ENCODE measurements around the gene RAB4B.

- TF ChIP-seq, protein P1, sequence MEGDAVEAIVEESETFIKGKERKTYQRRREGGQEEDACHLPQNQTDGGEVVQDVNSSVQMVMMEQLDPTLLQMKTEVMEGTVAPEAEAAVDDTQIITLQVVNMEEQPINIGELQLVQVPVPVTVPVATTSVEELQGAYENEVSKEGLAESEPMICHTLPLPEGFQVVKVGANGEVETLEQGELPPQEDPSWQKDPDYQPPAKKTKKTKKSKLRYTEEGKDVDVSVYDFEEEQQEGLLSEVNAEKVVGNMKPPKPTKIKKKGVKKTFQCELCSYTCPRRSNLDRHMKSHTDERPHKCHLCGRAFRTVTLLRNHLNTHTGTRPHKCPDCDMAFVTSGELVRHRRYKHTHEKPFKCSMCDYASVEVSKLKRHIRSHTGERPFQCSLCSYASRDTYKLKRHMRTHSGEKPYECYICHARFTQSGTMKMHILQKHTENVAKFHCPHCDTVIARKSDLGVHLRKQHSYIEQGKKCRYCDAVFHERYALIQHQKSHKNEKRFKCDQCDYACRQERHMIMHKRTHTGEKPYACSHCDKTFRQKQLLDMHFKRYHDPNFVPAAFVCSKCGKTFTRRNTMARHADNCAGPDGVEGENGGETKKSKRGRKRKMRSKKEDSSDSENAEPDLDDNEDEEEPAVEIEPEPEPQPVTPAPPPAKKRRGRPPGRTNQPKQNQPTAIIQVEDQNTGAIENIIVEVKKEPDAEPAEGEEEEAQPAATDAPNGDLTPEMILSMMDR (IDR thresholded peaks at IDR 0.05) = no peak
- TF ChIP-seq POLR2A (IDR thresholded peaks at IDR 0.05) = no peak
- TF ChIP-seq EP300 (IDR thresholded peaks at IDR 0.05) = no peak
- no peak for TF ChIP-seq POLR2AphosphoS5 (IDR thresholded peaks at IDR 0.05)
Observed at GRCh38 chr19:40813182-40813581, 35.1 kb downstream of the RAB4B start.
